K562 (cell line): Measurements from ENCODE around the gene TRIAP1. TPM values are rescaled to one million over a fixed set of nuclear protein-coding genes. Genes with fewer than 3 reads are reported as not detected.

Source experiments
- ATAC-seq: fragments of 200-7000 bp; cut with Tn5 transposase; 3 replicates; pipeline ENCODE4 v1.9.1; 2020; ENCODE audit warnings: moderate library complexity
- BruUV-seq: library from RNA; stranded (reverse); fragments of 400-500 nt; replicated peaks from 2 replicates; lab custom pipeline; 2021; lab: Mats Ljungman, UMichigan
- CTCF ChIA-PET: fragments of 300-600 bp; formaldehyde crosslinking; extraction: SDS; loops from one replicate; lab custom pipeline; 2021; ENCODE audit warnings: low intra/inter-chr PET ratio; lab: Yijun Ruan, JAX
- POLR2A ChIA-PET: fragments of 300-600, 350-650 bp; sonication (Branson Sonifier 250); formaldehyde crosslinking; extraction: SDS; loops from one replicate; lab custom pipeline; 2021; ENCODE audit warnings: antibody characterized with exemption, inconsistent platforms; lab: Yijun Ruan, JAX
- DNase-seq, 4 experiments: peaks; one replicate each; pipeline versions ENCODE4 v3.0.0 to v3.0.0-alpha.2; 2011 to 2018; ENCODE audit warnings: low spot score in 3 of 4, mixed read lengths in 3 of 4; ENCODE audit errors: extremely low read depth in 1 of 4
- FAIRE-seq: peaks from 2 replicates; lab custom pipeline; 2011; peaks lifted over from hg19 to GRCh38; lab: Jason Lieb, UNC
- H2AFZ ChIP-seq: 2 replicates; pipeline ENCODE4 v1.6.0; 2011; ENCODE audit warnings: low read depth, low read length, control low read depth, inconsistent platforms
- H3K27ac ChIP-seq: fragments of 200-600 bp; 3 replicates; pipeline ENCODE4 v1.8.0; 2011; ENCODE audit warnings: low read depth, mild to moderate bottlenecking, control low read depth, inconsistent platforms, low read length, moderate library complexity, mixed read lengths; ENCODE audit errors: extremely low read depth
- H3K27me3 ChIP-seq, 2 experiments: fragments of 300-600 bp in 1 of 2; 2 replicates in 1 of 2; 3 replicates in 1 of 2; pipeline versions ENCODE4 v1.6.0 to v1.8.0; 2011; ENCODE audit warnings: inconsistent platforms in 2 of 2, low read length in 2 of 2, mild to moderate bottlenecking in 1 of 2, mixed read lengths in 1 of 2, moderate library complexity in 1 of 2; ENCODE audit not compliant: control insufficient read depth in 2 of 2, insufficient read depth in 2 of 2
- H3K36me3 ChIP-seq: fragments of 300-600 bp; 3 replicates; pipeline ENCODE4 v1.8.0; 2011; ENCODE audit warnings: mild to moderate bottlenecking, low read length, inconsistent platforms; ENCODE audit not compliant: control insufficient read depth, insufficient read depth
- H3K4me1 ChIP-seq, 2 experiments: fragments of 200-600 bp in 1 of 2; replicated peaks in 1 of 2; 2 replicates in 1 of 2; 3 replicates in 1 of 2; pipeline versions ENCODE4 v1.5.1 to v1.8.0; 2011; ENCODE audit warnings: inconsistent platforms in 2 of 2, low read length in 2 of 2, mild to moderate bottlenecking in 1 of 2, mixed read lengths in 1 of 2, moderate library complexity in 1 of 2; ENCODE audit not compliant: control insufficient read depth in 2 of 2, insufficient read depth in 2 of 2
- H3K4me2 ChIP-seq: 2 replicates; pipeline ENCODE4 v1.6.1; 2011; ENCODE audit warnings: low read length, control low read depth, inconsistent platforms, mixed read lengths; ENCODE audit not compliant: insufficient read depth
- H3K4me3 ChIP-seq: fragments of 200-600 bp; sonication (generic), shearing (Covaris generic); 2 replicates; pipeline ENCODE4 v1.5.1; 2016; ENCODE audit warnings: control low read depth, inconsistent platforms
- H3K79me2 ChIP-seq: fragments of 200-600 bp; 3 replicates; pipeline ENCODE4 v1.8.0; 2011; ENCODE audit warnings: low read length, inconsistent platforms; ENCODE audit not compliant: control insufficient read depth, insufficient read depth
- H3K9ac ChIP-seq, 2 experiments: 2 replicates each; pipeline versions ENCODE4 v1.6.0 to v1.6.1; 2011; ENCODE audit warnings: low read depth in 2 of 2, low read length in 2 of 2, control low read depth in 1 of 2, inconsistent platforms in 1 of 2, mild to moderate bottlenecking in 1 of 2, mixed read lengths in 1 of 2; ENCODE audit not compliant: insufficient read depth in 1 of 2
- H3K9me1 ChIP-seq: one replicate; pipeline ENCODE4 v1.6.0; 2011; ENCODE audit warnings: inconsistent platforms, mild to moderate bottlenecking, low read length, moderate library complexity; ENCODE audit not compliant: control insufficient read depth, insufficient read depth
- H3K9me3 ChIP-seq: replicated peaks from 2 replicates; pipeline ENCODE4 v1.5.1; 2011; ENCODE audit warnings: low read depth, low read length, inconsistent platforms; ENCODE audit not compliant: control insufficient read depth, insufficient read depth
- H4K20me1 ChIP-seq: replicated peaks from 2 replicates; pipeline ENCODE4 v1.6.1; 2011; ENCODE audit warnings: low read length, inconsistent platforms, mixed read lengths; ENCODE audit not compliant: control insufficient read depth, insufficient read depth
- ARNT ChIP-seq, 2 experiments: fragments of 450-650 bp; IDR thresholded peaks; 2 replicates each; pipeline ENCODE4 v1.6.1; 2016; ENCODE audit warnings: mild to moderate bottlenecking in 1 of 2
- HMG20A ChIP-seq: fragments of 450-650 bp; formaldehyde crosslinking; conservative IDR thresholded peaks from 2 replicates; pipeline ENCODE4 v1.4.0; 2020; ENCODE audit warnings: mild to moderate bottlenecking, mixed read lengths
- NCOR1 ChIP-seq: fragments of 450-650 bp; IDR thresholded peaks from 2 replicates; pipeline ENCODE4 v1.6.1; 2016; ENCODE audit warnings: mild to moderate bottlenecking, moderate library complexity
- RBM15 ChIP-seq: fragments of 200-400 bp; formaldehyde crosslinking; IDR thresholded peaks from 2 replicates; pipeline ENCODE4 v1.6.1; 2018; ENCODE audit warnings: mild to moderate bottlenecking, low read length, moderate library complexity; ENCODE audit not compliant: insufficient read depth
- RBM17 ChIP-seq: fragments of 200-400 bp; formaldehyde crosslinking; IDR thresholded peaks from 2 replicates; pipeline ENCODE4 v1.6.1; 2017; ENCODE audit warnings: low read depth, mild to moderate bottlenecking, low read length, borderline replicate concordance
- SIN3B ChIP-seq: fragments of 450-650 bp; IDR thresholded peaks from 2 replicates; pipeline ENCODE4 v1.6.1; 2017; ENCODE audit warnings: low read depth, mild to moderate bottlenecking, moderate library complexity
- TBL1XR1 ChIP-seq, 2 experiments: IDR thresholded peaks; 2 replicates each; pipeline ENCODE4 v1.6.1; 2012; ENCODE audit warnings: improper control_type of control experiment in 2 of 2, low read length in 2 of 2, mild to moderate bottlenecking in 1 of 2
- VEZF1 ChIP-seq: fragments of 200-800 bp; sonication (Bioruptor generic); IDR thresholded peaks from 2 replicates; pipeline ENCODE4 v1.6.1; 2017; ENCODE audit warnings: missing genetic modification characterization, missing compliant biosample characterization
- ZNF175 ChIP-seq: fragments of 200-800 bp; sonication (Bioruptor generic); IDR thresholded peaks from 2 replicates; pipeline ENCODE4 v1.6.1; 2016; ENCODE audit warnings: low read depth, mild to moderate bottlenecking, missing genetic modification characterization, missing compliant biosample characterization
- ZNF583 ChIP-seq: fragments of 250-450 bp; sonication (Bioruptor Pico); IDR thresholded peaks from 2 replicates; pipeline ENCODE4 v1.4.0; 2020
- ZNF707 ChIP-seq: fragments of 250-450 bp; sonication (Bioruptor Pico); conservative IDR thresholded peaks from 2 replicates; pipeline ENCODE4 v1.8.0; 2022; ENCODE audit warnings: inconsistent platforms, mild to moderate bottlenecking, moderate library complexity
- ZNF764 ChIP-seq: fragments of 250-450 bp; sonication (Bioruptor Pico); IDR thresholded peaks from 2 replicates; pipeline ENCODE4 v1.4.0; 2020; ENCODE audit warnings: low read depth, mild to moderate bottlenecking, moderate library complexity
- WGBS: fragments of 100-300 bp; shearing (Covaris generic); methylation state at CpG from one replicate; pipeline ENCODE4 v1.1.6; 2016; ENCODE audit warnings: low coverage, mixed read lengths; ENCODE audit not compliant: insufficient coverage; ENCODE audit errors: missing lambda C conversion rate; 5-methylcytosine and 5-hydroxymethylcytosine counted together
- in situ Hi-C: fragments of 300-500 bp; cut with MboI; formaldehyde crosslinking; loops from 4 replicates; pipeline ENCODE4 v1.15.0; 2018; ENCODE audit warnings: inconsistent platforms, mixed read lengths
- intact Hi-C: fragments of 100-400 bp; cut with micrococcal nuclease; formaldehyde crosslinking; loops from 2 replicates; pipeline ENCODE4 v1.14.2; 2022
- polyA plus RNA-seq, 8 experiments: library from polyadenylated mRNA; depleted of rRNA in 4 of 8; stranded (reverse) in 5 of 8; unstranded in 3 of 8; fragments of >200 nt; fragmentation: Nextera tagmentation in 2 of 8; fragmentation: Illumina TruSeq in 1 of 8; extraction: Ambion mirVana in 2 of 8; extraction: Trizol in 1 of 8; gene quantifications; 2 replicates each; pipeline versions ENCODE4 v1.2.1 to v1.2.3, GENCODE V29; 2011 to 2014; ENCODE audit warnings: inconsistent platforms in 1 of 8, missing spikeins in 1 of 8
- total RNA-seq, 7 experiments: library from RNA; depleted of rRNA in 6 of 7; stranded (reverse); fragments of >200 nt in 6 of 7; fragmentation: Illumina TruSeq in 2 of 7; extraction: Trizol in 2 of 7; gene quantifications; 2 replicates each; pipeline versions ENCODE4 v1.2.1 to v1.2.3, GENCODE V29; 2011 to 2021; ENCODE audit warnings: low replicate concordance in 1 of 7
- TF ChIP-seq, protein P1 (sequence below), 2 experiments: fragments of 150-350 bp in 1 of 2; IDR thresholded peaks; 2 replicates each; pipeline ENCODE4 v1.6.1; 2012 to 2016; ENCODE audit warnings: low read depth in 2 of 2, low read length in 2 of 2, mild to moderate bottlenecking in 1 of 2, moderate library complexity in 1 of 2
- TF ChIP-seq, protein P2 (sequence below): fragments of 250-450 bp; sonication (Bioruptor Pico); IDR thresholded peaks from 2 replicates; pipeline ENCODE4 v1.5.0; 2021; ENCODE audit warnings: mild to moderate bottlenecking, borderline replicate concordance

The TRIAP1 gene
- total and polyA plus RNA-seq, 9 of the 15 experiments (the other 6 are each of a cell fraction or from before 2014, with no cell fraction given), result 37.3 to 354 (median 65.4) TPM

- TF ChIP-seq VEZF1 (CRISPR knock-in tag), result no peak
- TF ChIP-seq ARNT (IDR thresholded peaks at IDR 0.05), result no peak
- no peak for TF ChIP-seq SIN3B
- no peak for TF ChIP-seq ZNF764
- no peak for TF ChIP-seq RBM15
- no peak for TF ChIP-seq ZNF707 (CRISPR knock-in tag)
- no peak for TF ChIP-seq ZNF175 (CRISPR knock-in tag)
- no peak for TF ChIP-seq RBM17
- TF ChIP-seq TBL1XR1 (IDR thresholded peaks at IDR 0.05; ENCODE audit: low read length in 2 of 2), result no peak
- TF ChIP-seq ZNF583, result no peak
Measured at GRCh38 chr12:120453977-120454376, 7.8 kb upstream of the TRIAP1 start (continued).

DNA sequence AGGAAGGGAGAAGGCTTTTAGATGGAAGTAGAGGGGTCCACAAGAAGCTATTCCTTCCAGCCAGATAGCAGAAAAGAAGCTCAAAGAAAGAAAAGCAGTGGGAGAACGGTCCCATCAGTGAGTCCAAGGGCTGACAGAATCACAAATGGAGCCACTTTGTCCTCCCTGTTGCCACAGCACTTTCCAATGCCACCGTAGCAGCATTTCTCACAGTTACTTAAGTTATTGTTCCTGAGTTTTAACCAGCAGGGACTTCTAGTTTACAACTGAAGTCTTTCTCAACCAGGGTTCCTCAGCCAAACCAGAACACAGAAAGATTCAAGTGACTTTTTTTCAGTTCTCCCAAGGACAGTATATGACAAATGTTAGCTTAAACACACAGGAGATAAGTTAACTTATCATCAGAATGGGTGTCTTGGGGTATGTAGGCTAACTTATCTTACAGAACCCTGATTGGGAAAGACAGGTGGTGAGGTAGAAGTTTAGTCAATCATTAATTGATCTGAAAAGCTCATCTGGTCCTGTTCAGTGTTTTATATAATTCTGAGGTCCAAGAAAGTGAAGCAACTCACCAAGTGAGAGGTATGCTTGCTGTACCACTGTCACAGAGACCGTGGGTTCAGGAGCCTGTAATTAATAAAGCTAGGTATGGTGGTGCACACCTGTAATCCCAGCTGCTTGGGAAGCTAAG is 7.0 kb upstream of the TRIAP1 start:
- ATAC-seq (no peak), FAIRE-seq (no peak), DNase-seq (no peak)
- H3K79me2 ChIP-seq, result peaks cover 21% of the 10 kb centered on the region
- CTCF ChIA-PET, result no interaction called here
- H3K4me2 ChIP-seq, result no peak overlapping the region
- H3K9me1 ChIP-seq, result no peaks in the 10 kb centered on the region
- H3K9ac ChIP-seq, result no peak overlapping the region
- no peak overlapping the region for H3K27ac ChIP-seq
- no peaks in the 10 kb centered on the region; a peak in 1 of 5 replicates for H3K4me1 ChIP-seq
- peaks cover 79% of the 10 kb centered on the region for H3K36me3 ChIP-seq
- no peak overlapping the region for H2AFZ ChIP-seq
- no peak overlapping the region for H3K4me3 ChIP-seq
- 82% methylated on average over 3 of the region's 3 CpGs for WGBS
- intact Hi-C loops, result no loop called here
- H3K9me3 ChIP-seq, result no peaks in the 10 kb centered on the region
- in situ Hi-C loops, result no loop called here
- POLR2A ChIA-PET, result interaction anchor here (0.6 to 8.1 kb wide), 4 partner anchors 7 to 320 kb away, joined by 3 to 38 read pairs (median 11); partner anchors contain the start of genes COX6A1, GATC and TRIAP1
- no peaks in the 10 kb centered on the region for H3K27me3 ChIP-seq
- no TSS peak for BruUV-seq
- H4K20me1 ChIP-seq, result 0 out of 2 replicates have a peak, but pooled peaks cover 14% of the 10 kb centered on the region
- TF ChIP-seq, protein P1, sequence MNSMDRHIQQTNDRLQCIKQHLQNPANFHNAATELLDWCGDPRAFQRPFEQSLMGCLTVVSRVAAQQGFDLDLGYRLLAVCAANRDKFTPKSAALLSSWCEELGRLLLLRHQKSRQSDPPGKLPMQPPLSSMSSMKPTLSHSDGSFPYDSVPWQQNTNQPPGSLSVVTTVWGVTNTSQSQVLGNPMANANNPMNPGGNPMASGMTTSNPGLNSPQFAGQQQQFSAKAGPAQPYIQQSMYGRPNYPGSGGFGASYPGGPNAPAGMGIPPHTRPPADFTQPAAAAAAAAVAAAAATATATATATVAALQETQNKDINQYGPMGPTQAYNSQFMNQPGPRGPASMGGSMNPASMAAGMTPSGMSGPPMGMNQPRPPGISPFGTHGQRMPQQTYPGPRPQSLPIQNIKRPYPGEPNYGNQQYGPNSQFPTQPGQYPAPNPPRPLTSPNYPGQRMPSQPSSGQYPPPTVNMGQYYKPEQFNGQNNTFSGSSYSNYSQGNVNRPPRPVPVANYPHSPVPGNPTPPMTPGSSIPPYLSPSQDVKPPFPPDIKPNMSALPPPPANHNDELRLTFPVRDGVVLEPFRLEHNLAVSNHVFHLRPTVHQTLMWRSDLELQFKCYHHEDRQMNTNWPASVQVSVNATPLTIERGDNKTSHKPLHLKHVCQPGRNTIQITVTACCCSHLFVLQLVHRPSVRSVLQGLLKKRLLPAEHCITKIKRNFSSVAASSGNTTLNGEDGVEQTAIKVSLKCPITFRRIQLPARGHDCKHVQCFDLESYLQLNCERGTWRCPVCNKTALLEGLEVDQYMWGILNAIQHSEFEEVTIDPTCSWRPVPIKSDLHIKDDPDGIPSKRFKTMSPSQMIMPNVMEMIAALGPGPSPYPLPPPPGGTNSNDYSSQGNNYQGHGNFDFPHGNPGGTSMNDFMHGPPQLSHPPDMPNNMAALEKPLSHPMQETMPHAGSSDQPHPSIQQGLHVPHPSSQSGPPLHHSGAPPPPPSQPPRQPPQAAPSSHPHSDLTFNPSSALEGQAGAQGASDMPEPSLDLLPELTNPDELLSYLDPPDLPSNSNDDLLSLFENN (IDR thresholded peaks at IDR 0.05; ENCODE audit: low read depth in 2 of 2, low read length in 2 of 2), result no peak
- TF ChIP-seq NCOR1 (no peak), HMG20A (CRISPR knock-in tag) (no peak)
- TF ChIP-seq, protein P2, sequence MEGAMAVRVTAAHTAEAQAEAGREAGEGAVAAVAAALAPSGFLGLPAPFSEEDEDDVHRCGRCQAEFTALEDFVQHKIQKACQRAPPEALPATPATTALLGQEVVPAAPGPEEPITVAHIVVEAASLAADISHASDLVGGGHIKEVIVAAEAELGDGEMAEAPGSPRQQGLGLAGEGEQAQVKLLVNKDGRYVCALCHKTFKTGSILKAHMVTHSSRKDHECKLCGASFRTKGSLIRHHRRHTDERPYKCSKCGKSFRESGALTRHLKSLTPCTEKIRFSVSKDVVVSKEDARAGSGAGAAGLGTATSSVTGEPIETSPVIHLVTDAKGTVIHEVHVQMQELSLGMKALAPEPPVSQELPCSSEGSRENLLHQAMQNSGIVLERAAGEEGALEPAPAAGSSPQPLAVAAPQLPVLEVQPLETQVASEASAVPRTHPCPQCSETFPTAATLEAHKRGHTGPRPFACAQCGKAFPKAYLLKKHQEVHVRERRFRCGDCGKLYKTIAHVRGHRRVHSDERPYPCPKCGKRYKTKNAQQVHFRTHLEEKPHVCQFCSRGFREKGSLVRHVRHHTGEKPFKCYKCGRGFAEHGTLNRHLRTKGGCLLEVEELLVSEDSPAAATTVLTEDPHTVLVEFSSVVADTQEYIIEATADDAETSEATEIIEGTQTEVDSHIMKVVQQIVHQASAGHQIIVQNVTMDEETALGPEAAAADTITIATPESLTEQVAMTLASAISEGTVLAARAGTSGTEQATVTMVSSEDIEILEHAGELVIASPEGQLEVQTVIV (CRISPR knock-in tag), result no peak
